ENCODE measurements around the gene NPHP4. TPM values are rescaled to one million over a fixed set of nuclear protein-coding genes. Genes with fewer than 3 reads are reported as not detected.
A peak's percentile ranks its signal among the peaks of the same experiment; 100 is the strongest.

Gene NPHP4
- total and polyA plus RNA-seq, 9 of the 15 experiments (the other 6 are each of a cell fraction or from before 2014, with no cell fraction given): 0.52 to 26.2 (median 6.7) TPM

DNA sequence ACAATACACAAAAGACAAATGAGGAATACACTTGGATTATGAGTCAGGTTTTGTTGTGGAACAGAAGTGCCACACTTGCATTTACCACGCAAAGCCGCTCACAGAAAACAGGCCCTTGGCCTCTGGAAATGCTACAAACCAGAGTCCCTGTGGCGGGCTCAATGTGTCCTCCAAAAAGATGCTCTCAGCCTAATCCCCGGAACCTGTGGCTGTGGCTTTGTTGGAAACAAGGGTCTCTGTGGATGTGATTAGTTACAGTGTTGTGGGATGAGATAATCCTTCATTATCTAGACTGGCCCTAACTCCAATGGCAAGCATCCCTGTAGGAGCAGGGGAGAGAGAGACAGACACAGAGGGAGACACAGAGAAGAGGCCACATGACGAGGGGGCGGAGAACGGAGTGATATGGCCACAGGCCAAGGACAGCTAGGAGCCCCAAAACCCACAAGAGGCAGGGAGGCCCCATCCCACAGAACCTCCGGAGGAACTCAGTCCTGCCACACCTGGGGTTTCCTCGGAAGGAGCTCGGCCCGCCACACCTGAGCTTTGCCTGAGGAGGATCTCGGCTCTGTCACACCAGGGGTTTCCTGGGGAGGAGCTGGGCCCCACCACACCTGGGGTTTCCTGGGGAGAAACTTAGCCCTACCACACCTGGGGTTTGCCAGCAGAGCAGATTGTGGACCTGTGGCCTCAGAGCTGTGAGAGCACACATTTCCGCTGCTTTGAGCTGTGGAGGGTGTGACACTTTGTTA is 55.4 kb downstream of the NPHP4 start:
- no peaks in the 10 kb centered on the region for H3K9me3 ChIP-seq (replicated peaks; ENCODE audit: control insufficient read depth, insufficient read depth, low read depth, low read length)
- H3K4me3 ChIP-seq: no peak overlapping the region
- H3K4me1 ChIP-seq (replicated peaks in 1 of 2; ENCODE audit: control insufficient read depth in 2 of 2, insufficient read depth in 2 of 2, low read length in 2 of 2): peaks cover 0 to 18% of the 10 kb centered on the region in 2 experiments; a peak in 2 of 5 replicates
- no peaks in the 10 kb centered on the region for H4K20me1 ChIP-seq (replicated peaks; ENCODE audit: control insufficient read depth, insufficient read depth, low read length)
- H3K79me2 ChIP-seq (ENCODE audit: control insufficient read depth, insufficient read depth, low read length): no peaks in the 10 kb centered on the region
- H3K36me3 ChIP-seq (ENCODE audit: control insufficient read depth, insufficient read depth, low read length): peaks cover 20% of the 10 kb centered on the region; the same call in 2 of the 3 replicates
- WGBS (ENCODE audit: insufficient coverage, low coverage, missing lambda C conversion rate): 87% methylated on average over 12 of the region's 13 CpGs
- peak overlapping the region in 1 of 2 experiments; percentile 41; a peak in 2 of 4 replicates for H3K9ac ChIP-seq (ENCODE audit: insufficient read depth in 1 of 2, low read depth in 2 of 2, low read length in 2 of 2)
- POLR2A ChIA-PET: interaction anchor here (0.7 to 2.0 kb wide), 2 partner anchors 17 to 19 kb away, joined by 5 to 12 read pairs; no protein-coding TSS in a partner anchor
- no peaks in the 10 kb centered on the region for H3K9me1 ChIP-seq (ENCODE audit: control insufficient read depth, insufficient read depth, low read length)
- no TSS peak for BruUV-seq (replicated peaks)
- in situ Hi-C loops (cut with MboI): no loop called here
- H3K4me2 ChIP-seq (ENCODE audit: insufficient read depth, low read length): no peak overlapping the region
- no peak overlapping the region for H2AFZ ChIP-seq (ENCODE audit: low read depth, low read length)
- DNase-seq (ENCODE audit: extremely low read depth in 1 of 4, low spot score in 3 of 4): no peak
- ATAC-seq: no peak
- CTCF ChIA-PET (ENCODE audit: low intra/inter-chr PET ratio): no interaction called here
- no peak for TF ChIP-seq ZSCAN32 (CRISPR knock-in tag; IDR thresholded peaks at IDR 0.05)
- TF ChIP-seq EGR1 (conservative IDR thresholded peaks at IDR 0.05): peak; percentile 39; the same call in 1 of the 2 replicates
- TF ChIP-seq NFIC (IDR thresholded peaks at IDR 0.05): peak; percentile 31; the same call in 1 of the 2 replicates
- no peak for FAIRE-seq
- H3K27ac ChIP-seq (ENCODE audit: extremely low read depth, low read depth, low read length): no peak overlapping the region
- H3K27me3 ChIP-seq (ENCODE audit: control insufficient read depth in 2 of 2, insufficient read depth in 2 of 2, low read length in 2 of 2): no peaks in the 10 kb centered on the region
- intact Hi-C loops (cut with micrococcal nuclease): no loop called here

DNA sequence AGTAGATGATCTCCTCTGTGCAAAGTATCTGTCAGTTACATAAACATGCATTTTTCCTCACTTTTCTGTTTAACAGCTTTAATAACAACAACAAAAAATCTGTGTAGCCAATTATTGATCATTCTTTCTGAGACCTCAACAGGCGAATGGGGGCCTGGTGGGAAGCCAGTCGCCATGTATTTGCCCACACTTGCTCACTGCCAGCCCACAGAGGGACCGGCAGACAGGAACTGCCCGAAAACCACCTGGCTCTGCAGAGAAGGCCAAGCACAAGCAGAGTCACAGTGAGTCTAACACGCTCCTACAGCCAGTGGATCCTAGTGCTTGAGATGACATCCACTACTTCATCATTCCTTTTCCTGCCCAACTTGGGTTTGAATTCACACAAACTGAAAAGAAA is 56.1 kb downstream of the NPHP4 start:
- no TSS peak for BruUV-seq (replicated peaks)
- no peak overlapping the region for H3K4me2 ChIP-seq (ENCODE audit: insufficient read depth, low read length)
- H3K4me1 ChIP-seq (replicated peaks in 1 of 2; ENCODE audit: control insufficient read depth in 2 of 2, insufficient read depth in 2 of 2, low read length in 2 of 2): peaks cover 0 to 18% of the 10 kb centered on the region in 2 experiments; a peak in 2 of 5 replicates
- WGBS (ENCODE audit: insufficient coverage, low coverage, missing lambda C conversion rate): 72% methylated on average over 5 of the region's 5 CpGs
- H4K20me1 ChIP-seq (replicated peaks; ENCODE audit: control insufficient read depth, insufficient read depth, low read length): no peaks in the 10 kb centered on the region
- ChIA-PET CTCF (ENCODE audit: low intra/inter-chr PET ratio) (no interaction called here), POLR2A (no interaction called here)
- H3K9ac ChIP-seq (ENCODE audit: insufficient read depth in 1 of 2, low read depth in 2 of 2, low read length in 2 of 2): no peak overlapping the region
- no peak for TF ChIP-seq CSDE1 (IDR thresholded peaks at IDR 0.05)
- no peak for TF ChIP-seq YY1 (IDR thresholded peaks at IDR 0.05; ENCODE audit: borderline replicate concordance in 1 of 3, control insufficient read depth in 1 of 3, extremely low read depth in 1 of 3, insufficient read depth in 3 of 3, insufficient read length in 1 of 3, insufficient replicate concordance in 2 of 3, low read depth in 1 of 3, low read length in 2 of 3)
- H3K4me3 ChIP-seq: no peak overlapping the region
- H3K79me2 ChIP-seq (ENCODE audit: control insufficient read depth, insufficient read depth, low read length): no peaks in the 10 kb centered on the region
- intact Hi-C loops (cut with micrococcal nuclease) (no loop called here), in situ Hi-C loops (cut with MboI) (no loop called here)
- ATAC-seq (no peak), FAIRE-seq (no peak), DNase-seq (ENCODE audit: extremely low read depth in 1 of 4, low spot score in 3 of 4) (no peak)
- no peak overlapping the region for H2AFZ ChIP-seq (ENCODE audit: low read depth, low read length)
- peaks cover 20% of the 10 kb centered on the region; the same call in 2 of the 3 replicates for H3K36me3 ChIP-seq (ENCODE audit: control insufficient read depth, insufficient read depth, low read length)
- H3K9me3 ChIP-seq (replicated peaks; ENCODE audit: control insufficient read depth, insufficient read depth, low read depth, low read length): no peaks in the 10 kb centered on the region
- H3K9me1 ChIP-seq (ENCODE audit: control insufficient read depth, insufficient read depth, low read length): no peaks in the 10 kb centered on the region
- no peak overlapping the region for H3K27ac ChIP-seq (ENCODE audit: extremely low read depth, low read depth, low read length)
- H3K27me3 ChIP-seq (ENCODE audit: control insufficient read depth in 2 of 2, insufficient read depth in 2 of 2, low read length in 2 of 2): no peaks in the 10 kb centered on the region
